CD4-positive, alpha-beta T cell treated with Interleukin-21 for 1 hour (primary cell): ENCODE results near the gene TTC39A.

ENCODE experiments used
- DNase-seq: peaks from one replicate; pipeline ENCODE4 v3.0.0-alpha.2; 2020

The TTC39A gene

GRCh38 chr1:51313961-51314777 is 16.2 kb downstream of the TTC39A start:
- no peak for DNase-seq

GRCh38 chr1:51313268-51313852 is 17.0 kb downstream of the TTC39A start:
- no peak for DNase-seq

GRCh38 chr1:51312718-51313117 is 17.6 kb downstream of the TTC39A start:
- no peak for DNase-seq

- DNase-seq: no peak
Measured at GRCh38 chr1:51311826-51312225, 18.5 kb downstream of the TTC39A start.

- DNase-seq: no peak
Measured at GRCh38 chr1:51310871-51311613, 19.3 kb downstream of the TTC39A start.

GRCh38 chr1:51309291-51309690 is 21.1 kb downstream of the TTC39A start:
- no peak for DNase-seq

- no peak for DNase-seq
Measured at GRCh38 chr1:51308636-51309035, 21.7 kb downstream of the TTC39A start.

GRCh38 chr1:51306950-51307349 is 23.4 kb downstream of the TTC39A start:
- no peak for DNase-seq

GRCh38 chr1:51305371-51305823 is 25.0 kb downstream of the TTC39A start:
- no peak for DNase-seq

GRCh38 chr1:51304360-51304759 is 26.0 kb downstream of the TTC39A start:
- DNase-seq: no peak

GRCh38 chr1:51303751-51304251 is 26.6 kb downstream of the TTC39A start:
- no peak for DNase-seq

- DNase-seq: no peak
Measured at GRCh38 chr1:51303315-51303714, 27.0 kb downstream of the TTC39A start.

- DNase-seq: no peak
Measured at GRCh38 chr1:51302746-51303145, 27.6 kb downstream of the TTC39A start.

- no peak for DNase-seq
Measured at GRCh38 chr1:51302270-51302669, 28.1 kb downstream of the TTC39A start.

GRCh38 chr1:51301844-51302162 is 28.6 kb downstream of the TTC39A start:
- no peak for DNase-seq

- DNase-seq: no peak
Measured at GRCh38 chr1:51301152-51301843, 29.1 kb downstream of the TTC39A start.

- DNase-seq: no peak
Measured at GRCh38 chr1:51299981-51300670, 30.2 kb downstream of the TTC39A start.

GRCh38 chr1:51299185-51299885 is 31.0 kb downstream of the TTC39A start:
- no peak for DNase-seq

- DNase-seq: no peak
Measured at GRCh38 chr1:51298322-51298705, 32.0 kb downstream of the TTC39A start.

- DNase-seq: no peak
Measured at GRCh38 chr1:51297401-51298321, 32.7 kb downstream of the TTC39A start.
